Medulla oblongata (tissue), 1 donor: ENCODE measurements around the gene LTBR.
"Not testable (repeated sequence)": the region's sequence is repeated elsewhere in the genome, so short reads cannot be mapped to it uniquely, and the experiment has no call there.

ENCODE experiments used
- DNase-seq: peaks from one replicate; pipeline ENCODE4 v3.0.0-alpha.2; 2015; ENCODE audit errors: extremely low spot score

LTBR gene

GRCh38 chr12:6383572-6384498 is at the start of gene LTBR:
Gene LTBR, plus strand, starts transcription at chr12:6384162. Its CDS starts 197 bp downstream, at chr12:6384359.
- peak; percentile 85 for DNase-seq

GRCh38 chr12:6334359-6334758 is 49.6 kb upstream of the LTBR start:
- no peak for DNase-seq

GRCh38 chr12:6334940-6335450 is 49.0 kb upstream of the LTBR start:
- no peak for DNase-seq

- peak; percentile 50 for DNase-seq
Observed at GRCh38 chr12:6335451-6336078, 48.4 kb upstream of the LTBR start.

GRCh38 chr12:6336079-6336888 is 47.7 kb upstream of the LTBR start:
- DNase-seq: peak; percentile 91

- DNase-seq: no peak
Observed at GRCh38 chr12:6336889-6337853, 46.8 kb upstream of the LTBR start.

- no peak for DNase-seq
Observed at GRCh38 chr12:6337958-6338433, 46.0 kb upstream of the LTBR start.

- not testable (repeated sequence) for DNase-seq
Observed at GRCh38 chr12:6338536-6338935, 45.4 kb upstream of the LTBR start.

GRCh38 chr12:6338955-6339354 is 45.0 kb upstream of the LTBR start:
- no peak for DNase-seq

GRCh38 chr12:6340032-6340638 is 43.8 kb upstream of the LTBR start:
- no peak for DNase-seq

- DNase-seq: peak; percentile 51
Observed at GRCh38 chr12:6340745-6341416, 43.1 kb upstream of the LTBR start.

GRCh38 chr12:6341417-6342139 is 42.4 kb upstream of the LTBR start, which contains the start of gene TNFRSF1A:
Gene TNFRSF1A, minus strand, starts transcription at chr12:6342076. Its CDS starts 262 bp downstream, at chr12:6341814.
- DNase-seq: peak; percentile 75

- no peak for DNase-seq
Observed at GRCh38 chr12:6342140-6342889, 41.6 kb upstream of the LTBR start.

GRCh38 chr12:6343518-6343917 is 40.4 kb upstream of the LTBR start:
- no peak for DNase-seq

- DNase-seq: not testable (repeated sequence)
Observed at GRCh38 chr12:6344101-6344660, 39.8 kb upstream of the LTBR start.

- no peak for DNase-seq
Observed at GRCh38 chr12:6345319-6346091, 38.5 kb upstream of the LTBR start.
